ENCODE data around the gene NCAM2.
"Not testable (repeated sequence)": the region's sequence is repeated elsewhere in the genome, so short reads cannot be mapped to it uniquely, and the experiment has no call there.

NCAM2 gene

DNA sequence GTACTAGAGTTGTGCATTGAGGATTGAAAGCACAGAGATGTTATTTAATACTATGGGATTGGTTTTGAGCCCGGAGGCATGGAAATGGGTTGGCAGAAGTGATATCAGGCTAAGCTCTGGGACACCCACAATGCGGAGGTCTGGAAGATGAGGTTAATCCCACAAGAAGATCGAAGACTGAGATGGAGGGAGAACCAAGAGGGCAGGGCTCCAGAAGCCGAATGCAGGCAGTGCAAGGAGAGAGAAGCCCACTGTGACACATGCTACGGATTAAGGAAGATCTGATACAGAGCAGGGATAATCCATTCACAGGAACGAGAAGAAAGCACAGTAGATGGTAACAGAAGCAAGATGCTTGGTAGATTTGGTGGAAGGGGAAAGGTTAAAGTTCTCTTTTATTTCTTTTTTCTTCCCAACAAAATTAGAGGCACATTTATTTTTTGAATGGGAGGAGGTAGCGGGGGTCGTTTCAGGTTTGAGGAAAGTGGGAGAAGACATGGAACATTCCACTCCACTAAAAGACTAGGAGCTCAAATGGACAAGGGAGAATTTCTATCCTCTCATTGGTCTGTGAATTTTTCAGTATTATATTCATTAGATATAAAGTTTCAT, 113.2 kb downstream of the NCAM2 start:
- no peak for DNase-seq

GRCh38 chr21:21114461-21114860, 116.3 kb downstream of the NCAM2 start:
- no peak for DNase-seq

DNA sequence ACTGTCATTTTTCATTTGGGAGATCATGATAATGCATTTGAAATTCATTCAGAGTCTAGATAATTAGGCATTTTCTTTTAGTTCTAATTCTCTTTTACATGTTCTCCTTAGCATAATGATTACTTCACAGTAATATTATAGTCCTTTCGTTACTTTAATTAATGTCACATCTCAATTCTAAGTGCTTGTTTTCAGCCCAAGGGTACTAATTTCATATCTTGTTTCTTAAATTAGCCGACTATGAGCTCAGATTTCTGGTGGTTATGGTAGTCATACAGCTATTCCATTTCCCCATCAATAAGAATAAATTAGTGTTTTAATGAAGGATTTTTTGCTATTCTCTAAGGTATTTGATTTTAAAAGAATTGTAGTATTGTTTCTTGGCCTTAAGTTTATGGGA, 120.9 kb downstream of the NCAM2 start:
- no peak for DNase-seq

- DNase-seq, result no peak
Observed at GRCh38 chr21:21122680-21123079, 124.5 kb downstream of the NCAM2 start.

GRCh38 chr21:21132390-21132789, 134.2 kb downstream of the NCAM2 start:
- DNase-seq, result no peak

- no peak for DNase-seq
Observed at GRCh38 chr21:21137986-21138385, 139.8 kb downstream of the NCAM2 start.

DNA sequence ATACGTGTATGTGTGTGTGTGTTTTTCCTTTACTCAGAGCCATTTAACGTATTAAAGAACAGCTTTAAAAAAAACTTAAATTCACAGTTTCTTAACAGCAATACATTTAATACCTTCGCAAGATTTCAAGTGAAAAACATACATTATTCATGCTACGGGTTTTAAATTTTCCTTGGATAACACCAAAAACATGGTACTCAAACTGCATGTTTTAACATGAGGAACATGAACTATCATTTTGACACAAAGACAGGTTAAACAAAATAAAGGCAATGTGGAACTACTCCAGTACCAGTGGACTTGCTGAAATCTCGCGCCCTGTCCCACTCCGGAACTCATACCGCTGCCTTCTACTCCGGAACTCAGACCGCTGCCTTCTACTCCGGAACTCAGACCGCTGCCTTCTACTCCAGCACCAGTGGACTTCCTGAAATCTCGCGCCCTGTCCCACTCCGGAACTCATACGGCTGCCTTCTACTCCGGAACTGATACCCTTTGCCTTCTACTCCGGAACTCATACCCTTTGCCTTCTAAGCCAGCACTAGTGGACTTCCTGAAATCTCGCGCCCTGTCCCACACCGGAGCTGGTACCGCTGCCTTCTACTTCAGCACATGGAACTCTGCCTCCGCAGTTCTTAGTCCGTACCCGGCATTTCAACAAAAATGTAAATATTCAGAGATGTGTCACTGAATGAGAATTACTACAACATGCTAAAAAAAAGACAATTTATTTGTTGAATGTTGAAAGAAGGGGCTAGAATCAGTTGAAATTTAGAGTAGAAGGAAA, 148.6 kb downstream of the NCAM2 start:
- DNase-seq, result no peak

DNA sequence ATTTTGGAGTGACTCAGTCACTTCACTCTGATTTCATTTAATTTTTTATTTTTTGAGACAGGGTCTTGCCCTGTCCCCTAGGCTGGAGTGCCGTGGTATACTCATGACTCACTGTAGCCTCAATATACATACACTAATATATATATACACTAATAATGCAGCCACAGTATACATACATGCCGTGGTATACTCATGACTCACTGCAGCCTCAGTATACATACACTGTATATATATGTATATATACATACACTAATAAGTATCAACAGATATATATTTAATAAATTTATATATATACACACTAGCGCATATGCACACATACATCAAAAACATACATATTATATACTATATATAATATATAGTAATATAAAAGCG, 149.2 kb downstream of the NCAM2 start:
- no peak for DNase-seq

GRCh38 chr21:21148009-21148408, 149.8 kb downstream of the NCAM2 start:
- no peak for DNase-seq

- DNase-seq, result no peak
Observed at GRCh38 chr21:21148514-21148913, 150.3 kb downstream of the NCAM2 start.

DNA sequence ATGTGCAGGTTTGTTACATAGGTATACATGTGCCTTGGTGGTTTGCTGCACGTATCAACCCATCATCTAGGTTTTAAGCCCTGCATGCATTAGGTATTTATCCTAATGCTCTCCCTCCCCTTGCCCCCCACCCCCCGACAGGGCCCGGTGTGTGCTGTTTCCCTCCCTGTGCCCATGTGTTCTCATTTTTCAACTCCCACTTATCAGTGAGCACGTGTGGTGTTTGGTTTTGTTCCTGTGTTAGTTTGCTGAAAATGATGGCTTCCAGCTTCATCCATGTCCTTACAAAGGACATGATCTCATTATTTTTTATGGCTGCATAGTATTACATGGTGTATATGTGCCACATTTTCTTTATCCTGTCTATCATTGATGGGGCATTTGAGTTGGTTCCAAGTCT, 151.2 kb downstream of the NCAM2 start:
- DNase-seq, result not testable (repeated sequence)

GRCh38 chr21:21151231-21151630, 153.0 kb downstream of the NCAM2 start:
- no peak for DNase-seq

DNA sequence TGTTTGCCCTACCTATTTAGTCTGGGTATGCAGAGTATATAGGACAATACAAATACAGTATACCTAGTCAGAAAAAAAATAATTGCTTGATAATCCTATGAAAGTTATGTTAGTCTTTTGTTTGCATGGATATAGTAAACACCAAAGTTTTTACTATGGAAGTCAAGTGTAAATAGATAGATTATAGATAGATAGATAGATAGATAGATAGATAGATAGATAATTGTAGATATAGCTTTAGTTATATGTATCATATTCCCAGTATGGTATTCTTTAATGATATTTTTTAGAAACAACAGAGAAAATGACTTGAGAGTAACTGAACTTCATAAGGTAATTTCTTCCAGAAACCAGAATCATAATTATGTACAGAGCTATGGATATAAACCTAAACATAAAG, 158.2 kb downstream of the NCAM2 start:
- no peak for DNase-seq

GRCh38 chr21:21156957-21157356, 158.7 kb downstream of the NCAM2 start:
- no peak for DNase-seq

- DNase-seq, result no peak
Observed at GRCh38 chr21:21158376-21158918, 160.2 kb downstream of the NCAM2 start.

DNA sequence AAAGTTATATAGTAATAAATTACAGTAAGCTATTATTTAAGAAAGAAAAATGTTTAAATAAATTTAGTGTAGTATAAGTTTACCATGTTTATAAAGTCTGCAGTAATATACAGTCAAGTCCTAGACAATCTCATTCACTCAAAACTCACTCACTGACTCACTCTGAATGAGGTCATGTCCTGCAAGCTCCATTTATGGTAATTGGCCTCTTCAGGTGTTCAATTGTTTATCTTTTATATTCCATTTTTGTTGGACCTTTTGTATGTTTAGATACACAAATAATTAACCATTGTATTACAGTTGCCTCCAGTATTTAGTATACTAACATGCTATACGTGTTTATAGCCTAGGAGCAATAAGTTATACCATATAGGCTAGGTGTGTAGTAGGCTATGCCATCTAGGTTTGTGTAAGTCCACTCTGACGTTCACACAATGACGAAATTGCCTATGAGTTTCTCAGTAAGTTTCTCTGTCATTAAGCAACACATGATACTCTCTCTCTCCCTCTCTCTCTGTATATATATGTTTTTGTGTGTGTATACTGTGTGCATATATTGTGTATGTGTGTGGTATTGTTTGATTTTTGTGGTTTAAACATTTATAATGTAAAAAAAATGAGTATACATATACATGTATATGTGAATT, 161.2 kb downstream of the NCAM2 start:
- no peak for DNase-seq

- DNase-seq, result no peak
Observed at GRCh38 chr21:21162786-21163185, 164.6 kb downstream of the NCAM2 start.

- peak; percentile 58 for DNase-seq
Observed at GRCh38 chr21:21163904-21164303, 165.7 kb downstream of the NCAM2 start.

DNA sequence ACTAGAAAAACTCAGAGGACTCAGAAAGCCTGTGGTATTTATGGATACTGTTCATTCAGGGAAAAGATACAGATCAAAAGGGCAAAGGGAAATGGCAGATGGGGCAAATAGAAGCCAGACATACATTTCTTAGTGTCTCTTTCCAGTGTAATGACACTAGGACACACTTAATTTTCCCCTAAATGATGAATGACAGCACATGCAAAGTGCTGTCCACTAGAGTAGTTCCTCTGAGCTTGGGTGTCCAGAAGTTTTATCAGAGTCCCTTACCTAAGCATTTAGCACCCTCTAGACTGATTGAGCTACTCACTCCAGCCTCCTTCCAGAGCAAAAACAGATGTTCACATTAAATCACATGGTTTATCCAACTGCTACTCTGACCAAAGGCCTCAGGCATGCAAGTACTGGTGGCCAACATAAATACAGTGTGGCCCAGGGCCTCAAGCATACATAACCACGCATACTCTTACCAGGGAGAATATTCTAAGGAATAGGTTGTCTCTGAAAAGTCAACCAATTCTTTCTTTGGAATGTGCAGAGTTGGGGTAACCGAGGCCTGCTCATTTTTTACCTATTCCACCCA, 166.9 kb downstream of the NCAM2 start:
- peak; percentile 91 for DNase-seq

DNA sequence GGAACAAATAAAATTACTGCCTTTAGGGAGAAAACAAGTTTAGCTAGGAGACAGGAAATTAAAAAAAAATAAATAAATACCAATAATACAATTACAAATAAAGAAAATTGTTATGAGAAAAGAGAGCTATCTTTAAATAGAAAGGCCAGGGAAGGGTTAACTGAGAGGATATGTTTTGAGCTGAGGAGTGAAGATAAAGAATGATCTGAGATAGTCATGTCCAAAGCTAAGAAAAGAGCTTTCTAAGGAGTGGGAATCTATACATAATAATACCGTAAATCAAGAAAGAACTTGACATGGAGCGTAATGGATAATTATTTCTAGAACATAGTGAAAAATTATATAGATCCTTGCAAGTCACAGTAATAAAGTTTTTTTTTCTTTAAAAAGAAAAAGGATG, 176.5 kb downstream of the NCAM2 start:
- no peak for DNase-seq

- DNase-seq, result no peak
Observed at GRCh38 chr21:21175798-21176334, 177.7 kb downstream of the NCAM2 start.

GRCh38 chr21:21177353-21177986, 179.3 kb downstream of the NCAM2 start:
- DNase-seq, result no peak
